Measurements from ENCODE around the gene AJAP1.

The AJAP1 gene

DNA sequence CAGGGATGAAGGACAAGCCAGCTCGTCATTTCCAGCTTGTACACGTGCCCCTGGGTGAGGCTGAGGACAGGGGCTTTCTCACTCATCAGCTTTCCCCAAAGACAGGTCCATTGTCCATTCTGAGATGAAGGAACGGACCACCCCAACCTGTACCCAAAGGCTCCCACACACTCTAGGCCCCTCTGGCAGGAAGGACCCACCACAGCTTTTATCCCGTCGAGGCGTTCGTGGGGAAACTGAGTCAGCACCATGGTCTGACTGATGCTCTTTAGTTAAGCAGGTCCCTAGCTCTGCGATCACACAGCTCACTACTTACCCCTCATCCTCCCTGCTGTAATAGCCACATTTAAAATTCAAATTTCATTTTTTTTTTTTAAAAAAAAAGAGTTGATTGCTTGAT lies 117.3 kb downstream of the AJAP1 start:
- DNase-seq (ENCODE audit: low read depth in 2 of 2), result no peak

DNA sequence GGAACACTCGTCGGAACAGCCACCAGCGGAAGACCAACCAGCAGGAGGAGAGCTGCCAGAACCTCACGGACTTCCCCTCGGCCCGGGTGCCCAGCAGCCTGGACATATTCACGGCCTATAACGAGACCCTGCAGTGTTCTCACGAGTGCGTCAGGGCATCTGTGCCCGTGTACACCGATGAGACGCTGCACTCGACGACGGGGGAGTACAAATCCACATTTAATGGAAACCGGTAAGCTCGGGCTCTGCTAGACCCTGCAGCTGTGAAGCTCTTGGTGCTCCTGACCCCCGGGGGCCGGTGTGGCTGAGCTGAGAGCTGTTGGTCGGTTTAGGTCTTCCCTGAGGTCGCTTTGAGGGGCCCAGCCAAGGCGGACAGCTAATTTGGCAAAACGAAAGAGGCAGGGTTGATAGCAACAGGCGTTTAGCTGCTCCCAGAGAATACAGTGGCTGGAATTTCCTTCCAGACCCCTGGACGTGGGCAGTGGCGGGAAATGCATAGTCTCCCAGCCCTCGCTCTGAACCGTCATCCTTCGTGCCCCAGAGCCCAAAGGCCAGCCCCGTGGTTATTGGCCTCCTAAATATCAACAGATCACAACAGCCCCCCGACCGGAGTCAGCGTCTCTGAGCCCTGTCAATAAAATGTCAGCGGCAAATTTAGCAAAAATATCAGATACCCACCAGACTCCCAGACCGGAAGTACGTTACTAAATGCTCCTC lies 118.0 kb downstream of the AJAP1 start:
- DNase-seq (ENCODE audit: low read depth in 2 of 2), result no peak

DNA sequence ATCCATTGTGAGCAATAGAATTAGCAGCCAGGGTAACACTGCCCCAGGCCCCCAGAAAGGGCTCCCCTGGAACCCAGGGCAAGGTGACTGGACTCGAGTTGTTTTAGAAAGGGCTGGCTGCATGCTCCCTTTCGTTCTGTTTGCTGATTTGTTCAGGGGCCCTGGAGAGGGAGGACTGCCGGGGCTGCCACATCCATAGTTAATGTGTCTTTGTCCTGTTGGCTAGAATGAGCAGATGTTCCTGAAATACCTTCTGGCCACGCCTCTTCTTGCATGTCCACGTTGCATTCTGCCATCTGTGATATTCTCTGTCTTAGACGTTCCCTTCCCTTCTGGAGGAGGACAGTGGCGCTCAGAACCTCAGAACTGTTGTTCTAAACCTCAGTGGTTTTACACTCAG lies 118.8 kb downstream of the AJAP1 start:
- no peak for DNase-seq (ENCODE audit: low read depth in 2 of 2)

DNA sequence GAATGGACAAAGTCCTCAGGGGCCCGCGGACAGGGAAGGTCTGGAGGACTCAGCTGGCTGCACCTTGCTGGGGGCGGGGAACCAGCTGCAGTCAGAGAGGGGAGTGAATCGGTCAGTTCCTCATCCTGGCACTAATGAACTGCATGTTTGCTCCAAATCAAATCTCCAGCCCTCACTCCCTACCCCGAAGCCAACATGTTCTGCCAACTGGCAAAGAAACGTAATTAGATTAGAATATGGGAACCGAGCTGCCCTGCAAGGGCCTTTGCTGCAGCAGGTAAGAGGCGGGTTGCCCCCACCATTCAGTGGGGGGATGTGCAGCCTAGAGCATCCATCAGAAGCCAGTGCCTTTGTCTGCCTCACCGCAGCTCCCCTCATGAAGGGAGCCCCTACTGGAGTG lies 121.1 kb downstream of the AJAP1 start:
- no peak for DNase-seq (ENCODE audit: low read depth in 2 of 2)

DNA sequence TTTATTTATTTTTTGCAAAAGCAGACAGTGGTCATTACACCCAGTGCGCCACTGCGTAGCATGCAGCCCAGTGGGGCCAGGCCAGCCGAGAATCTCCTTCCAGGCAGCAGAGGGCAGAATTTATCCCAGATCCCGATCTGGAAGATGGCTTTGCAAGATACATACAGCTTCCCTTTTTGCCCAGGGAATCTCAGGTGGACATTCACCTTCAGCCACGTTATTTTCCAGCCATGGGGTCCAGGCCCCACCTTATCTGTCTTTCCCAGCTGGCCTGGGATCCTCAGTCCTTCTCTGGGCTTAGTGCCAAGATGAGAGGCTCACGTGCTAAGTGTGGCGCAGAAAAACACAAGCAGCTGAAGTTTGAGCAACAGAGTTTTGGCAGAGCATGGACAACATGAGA lies 123.6 kb downstream of the AJAP1 start:
- no peak for DNase-seq (ENCODE audit: low read depth in 2 of 2)

DNA sequence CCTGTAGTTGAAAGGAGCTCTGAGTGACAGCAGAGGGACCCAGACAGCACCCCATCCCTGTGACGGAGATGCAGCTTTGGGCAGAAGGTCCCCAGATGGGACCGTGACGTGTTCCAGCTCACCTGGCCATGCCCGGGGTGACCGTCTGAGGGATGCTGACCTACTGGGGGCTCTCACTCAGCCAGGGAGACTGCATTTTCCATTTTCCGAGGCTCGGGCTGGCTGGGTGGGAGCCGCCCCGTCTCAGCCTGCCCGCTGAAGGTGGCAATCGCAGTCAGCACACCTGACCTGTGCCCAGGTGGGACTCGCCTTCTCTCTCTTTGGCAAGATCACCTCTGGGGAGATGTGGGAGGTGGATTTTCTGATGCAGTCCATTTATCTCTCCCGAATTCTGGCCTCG lies 127.2 kb downstream of the AJAP1 start:
- no peak for DNase-seq (ENCODE audit: low read depth in 2 of 2)

DNA sequence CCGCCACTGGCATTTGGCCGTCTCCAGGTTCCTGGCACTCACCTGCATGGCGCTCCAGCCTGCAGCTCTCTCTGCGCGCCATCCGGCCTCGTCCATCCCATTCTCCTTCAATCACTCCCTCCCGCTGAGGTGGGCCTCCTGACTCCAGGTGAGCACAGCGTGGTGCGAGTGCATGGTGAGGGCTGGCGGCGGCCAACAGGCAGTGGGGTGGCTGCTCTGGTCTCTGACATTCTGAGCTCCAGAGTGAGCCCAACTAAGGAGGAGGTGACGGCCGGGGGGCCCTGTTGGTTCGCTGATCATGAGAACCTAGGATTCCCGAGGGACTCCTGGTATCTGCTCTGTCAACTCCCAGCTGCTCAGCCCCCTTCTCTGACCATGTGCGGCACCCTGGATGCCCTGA lies 130.4 kb downstream of the AJAP1 start:
- DNase-seq (ENCODE audit: low read depth in 2 of 2), result no peak

DNA sequence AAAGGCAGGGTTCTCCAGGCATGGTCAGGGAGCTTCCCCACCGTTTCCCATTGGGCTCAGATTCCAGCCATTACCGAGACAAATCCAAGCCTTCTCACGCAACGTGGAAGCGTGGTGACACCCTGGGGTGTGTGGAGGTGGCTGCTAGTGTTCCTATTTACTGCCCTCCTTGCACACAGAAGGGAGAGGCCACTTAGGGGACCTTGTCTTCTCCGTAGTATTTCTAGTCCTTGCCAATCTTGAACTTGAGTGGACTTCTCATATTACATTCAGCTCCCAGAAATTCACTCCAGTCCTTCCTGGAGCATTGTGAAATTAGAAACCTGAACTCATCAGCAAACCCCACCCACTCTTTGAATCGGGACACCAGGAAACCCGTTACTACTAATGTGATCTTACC lies 131.6 kb downstream of the AJAP1 start:
- no peak for DNase-seq (ENCODE audit: low read depth in 2 of 2)

DNA sequence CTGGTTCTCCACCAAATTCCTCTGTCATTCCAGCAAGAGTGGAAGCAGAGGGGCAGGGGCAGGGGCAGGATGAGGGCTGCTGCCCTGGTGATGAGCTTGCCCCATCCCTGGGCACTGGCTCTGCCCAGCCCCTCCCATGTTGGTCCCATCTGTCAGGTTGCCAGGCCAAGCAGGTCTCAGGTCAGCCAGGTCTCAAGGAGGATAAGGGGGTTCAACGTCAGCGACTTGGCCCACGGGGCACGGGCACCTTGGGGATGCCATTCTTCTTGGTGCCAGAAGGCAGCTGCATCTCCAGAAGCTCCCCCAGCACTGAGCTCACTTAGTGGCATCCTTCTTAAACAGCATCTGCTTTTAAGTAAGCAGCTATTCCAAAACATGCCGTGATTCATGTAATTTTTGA lies 133.1 kb downstream of the AJAP1 start:
- DNase-seq (ENCODE audit: low read depth in 2 of 2), result no peak

DNA sequence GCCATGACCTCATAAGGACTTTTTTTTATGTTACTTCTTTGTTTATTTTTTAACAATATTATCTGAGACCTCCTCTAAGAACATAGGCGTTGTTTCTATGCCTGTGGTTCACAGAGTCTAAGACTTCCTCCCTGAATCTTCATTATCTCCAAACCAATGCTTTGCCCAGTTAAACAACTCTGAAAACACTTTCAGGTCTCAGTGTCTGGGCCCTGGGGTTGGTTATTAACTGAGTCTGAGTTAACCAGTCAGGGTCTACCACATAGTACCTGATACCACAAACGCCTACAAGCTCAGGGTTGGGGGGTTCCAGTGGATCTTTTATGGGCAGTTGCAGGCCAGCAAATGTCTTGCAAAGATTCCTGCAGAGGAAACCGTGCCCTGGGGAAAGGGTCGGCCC lies 138.2 kb downstream of the AJAP1 start:
- no peak for DNase-seq (ENCODE audit: low read depth in 2 of 2)

DNA sequence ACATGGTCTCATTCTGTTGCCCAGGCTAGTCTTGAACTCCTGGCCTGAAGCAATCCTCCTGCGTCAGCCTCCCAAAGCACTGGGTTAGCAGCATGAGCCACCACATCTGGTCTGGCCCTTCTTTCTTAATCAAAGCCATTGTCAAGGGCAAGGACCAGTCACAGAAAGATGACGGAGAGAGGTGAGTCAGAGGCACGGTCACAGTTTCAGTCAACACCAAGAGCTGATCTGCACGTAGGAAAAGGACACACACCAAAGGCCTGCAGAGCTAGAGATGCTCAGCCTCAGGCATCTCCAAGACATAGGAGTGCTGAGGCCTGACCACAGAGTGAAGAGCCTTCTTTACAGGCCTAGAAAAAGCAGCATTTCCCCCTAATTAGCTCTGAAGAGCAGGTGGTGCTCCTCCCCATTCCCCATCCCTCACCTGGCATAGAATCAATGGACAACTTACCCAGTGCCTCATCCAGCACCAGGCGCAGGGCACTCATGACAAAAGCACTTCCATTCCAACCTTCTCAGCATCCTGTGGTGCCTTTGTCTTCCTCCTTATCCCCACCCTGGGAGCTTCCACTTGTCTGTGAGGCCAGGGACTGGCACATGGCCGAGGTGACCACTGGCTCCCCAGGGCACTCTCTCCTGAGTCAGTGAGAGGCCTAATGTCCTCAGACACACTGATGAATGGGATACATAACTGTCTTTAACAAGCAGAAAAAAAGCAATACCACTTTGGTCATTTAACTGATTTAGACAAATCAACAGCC lies 139.8 kb downstream of the AJAP1 start:
- no peak for DNase-seq (ENCODE audit: low read depth in 2 of 2)

DNA sequence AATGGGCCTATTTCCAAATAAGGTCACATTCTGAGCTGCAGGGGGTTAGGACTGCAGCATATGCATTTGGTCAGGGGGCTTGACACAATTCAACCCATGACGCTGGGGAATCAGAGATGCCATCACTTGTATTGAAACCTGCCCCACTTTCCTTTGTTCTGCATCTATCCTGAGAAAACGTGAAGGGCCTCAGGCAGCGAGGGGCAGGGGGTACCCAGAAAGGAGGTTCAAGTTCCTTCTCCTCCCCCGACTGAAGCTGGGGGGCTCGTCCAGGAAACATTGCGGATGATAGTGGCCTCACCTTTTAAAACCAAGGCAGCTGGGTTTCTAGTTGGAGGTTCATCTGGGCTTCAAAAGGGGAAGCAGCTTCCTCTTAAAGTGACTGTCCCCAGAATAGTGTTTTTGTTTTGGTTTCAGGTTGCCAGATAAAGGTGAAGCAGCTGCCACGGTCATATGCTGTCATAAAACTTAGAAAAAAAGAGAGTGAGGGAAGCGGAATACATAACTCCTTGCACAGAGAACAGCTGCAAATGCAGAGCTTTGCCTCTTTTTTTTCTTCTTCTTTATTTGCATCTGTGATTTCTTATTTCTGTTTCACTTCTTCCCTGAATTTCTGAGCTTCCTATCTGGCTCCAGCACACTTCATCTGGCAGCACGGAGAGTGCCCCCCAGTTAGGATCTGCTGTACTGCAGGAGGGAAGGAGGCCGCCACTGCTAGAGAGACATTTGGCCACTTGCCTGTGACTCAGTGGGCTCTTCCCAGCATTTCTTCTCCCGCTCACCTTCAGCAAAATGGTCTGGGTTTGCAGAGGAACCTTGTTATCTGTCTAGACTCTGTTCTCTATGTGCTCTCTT lies 142.0 kb downstream of the AJAP1 start:
- DNase-seq (ENCODE audit: low read depth in 2 of 2), result no peak

DNA sequence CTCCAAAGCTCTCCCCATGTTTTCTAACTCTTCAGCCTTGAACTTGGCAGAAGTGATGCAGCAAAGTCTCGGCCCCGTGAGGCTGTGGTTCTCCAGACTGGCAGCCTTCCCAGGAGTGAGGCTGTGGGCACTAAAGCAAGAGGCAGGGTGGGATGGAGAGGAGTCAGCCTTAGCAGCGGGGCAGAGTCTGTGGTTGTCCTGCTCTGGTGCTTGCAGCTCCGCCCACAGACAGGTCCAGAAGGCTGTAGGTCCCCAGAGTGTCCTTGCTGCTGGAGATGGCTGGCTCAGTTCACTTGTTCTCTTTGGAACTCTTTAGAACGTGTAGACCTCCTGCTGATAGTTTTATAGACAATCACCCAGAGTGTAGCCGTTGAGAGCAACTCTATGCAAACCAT lies 142.6 kb downstream of the AJAP1 start:
- no peak for DNase-seq (ENCODE audit: low read depth in 2 of 2)

DNA sequence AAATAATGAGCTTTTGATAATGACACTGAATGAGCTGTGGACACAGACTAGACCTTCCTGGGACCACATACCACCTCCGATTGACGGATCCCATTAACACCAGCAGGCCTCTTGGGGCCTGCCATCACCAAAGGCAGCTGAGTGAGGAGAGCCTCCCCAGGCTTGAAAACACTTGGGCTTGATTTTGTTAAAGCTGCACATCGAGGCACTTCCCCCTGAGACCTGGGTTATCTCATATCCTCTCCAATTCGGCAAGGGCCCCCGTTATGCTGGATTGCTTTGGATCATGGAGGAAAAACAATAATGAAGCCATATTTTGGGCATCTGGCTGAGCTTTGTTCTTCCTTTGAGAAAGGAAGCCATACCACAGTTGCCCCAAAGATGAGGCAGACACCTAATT lies 143.0 kb downstream of the AJAP1 start:
- no peak for DNase-seq (ENCODE audit: low read depth in 2 of 2)

DNA sequence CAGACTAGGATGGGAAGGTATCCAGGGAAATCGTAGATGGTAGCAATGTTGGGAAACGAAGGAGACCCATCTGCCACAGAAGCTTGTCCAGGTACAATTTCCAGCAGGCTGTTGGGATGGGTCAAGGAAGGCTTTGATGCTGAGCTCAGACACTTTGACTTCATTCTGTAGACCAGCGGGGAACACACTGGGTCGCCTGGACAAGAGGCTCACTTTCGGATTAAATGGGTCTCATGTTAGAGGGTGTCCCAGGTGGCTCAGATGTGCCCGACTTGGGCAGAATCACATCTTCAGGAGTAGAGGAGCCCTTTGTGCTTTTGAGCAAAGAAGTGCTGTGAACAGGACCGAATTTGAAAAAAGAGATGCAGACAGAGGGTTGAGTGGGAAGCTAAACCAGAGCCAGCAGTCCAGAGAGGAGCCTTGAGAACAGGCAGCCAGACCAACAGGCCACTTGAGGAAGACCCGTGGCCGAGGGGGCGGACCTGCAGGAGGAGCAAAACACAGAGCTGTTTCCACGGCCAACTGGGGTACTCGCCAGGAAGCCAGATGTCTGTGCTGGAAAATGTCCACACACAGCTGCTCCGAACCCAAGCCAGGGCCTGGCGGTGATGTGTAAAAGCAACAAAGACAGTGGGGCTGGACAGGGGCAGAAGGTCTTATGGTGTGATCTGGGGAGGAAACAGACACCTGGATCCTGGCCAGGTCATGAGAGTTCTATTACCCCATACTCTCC lies 146.9 kb downstream of the AJAP1 start:
- DNase-seq (ENCODE audit: low read depth in 2 of 2), result no peak

DNA sequence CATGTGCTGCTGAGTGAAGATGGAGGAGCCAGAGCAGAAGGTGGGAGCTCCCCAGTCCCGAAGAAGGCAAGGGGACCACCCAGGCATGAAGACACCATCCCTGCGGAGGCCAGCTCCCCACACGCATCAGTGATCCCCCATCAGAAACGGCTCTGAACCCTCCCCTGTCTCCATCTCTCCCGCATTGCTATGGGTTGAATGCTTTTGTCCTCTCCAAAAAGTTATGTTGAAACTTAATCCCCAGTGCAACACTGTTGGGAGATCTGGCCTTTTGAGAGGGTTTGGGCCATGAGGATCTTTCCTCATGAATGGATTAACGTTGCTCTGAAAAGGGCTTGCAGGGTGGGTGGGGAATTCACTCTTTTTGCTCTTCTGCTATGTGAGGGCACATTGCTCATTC lies 147.6 kb downstream of the AJAP1 start:
- DNase-seq (ENCODE audit: low read depth in 2 of 2), result no peak

DNA sequence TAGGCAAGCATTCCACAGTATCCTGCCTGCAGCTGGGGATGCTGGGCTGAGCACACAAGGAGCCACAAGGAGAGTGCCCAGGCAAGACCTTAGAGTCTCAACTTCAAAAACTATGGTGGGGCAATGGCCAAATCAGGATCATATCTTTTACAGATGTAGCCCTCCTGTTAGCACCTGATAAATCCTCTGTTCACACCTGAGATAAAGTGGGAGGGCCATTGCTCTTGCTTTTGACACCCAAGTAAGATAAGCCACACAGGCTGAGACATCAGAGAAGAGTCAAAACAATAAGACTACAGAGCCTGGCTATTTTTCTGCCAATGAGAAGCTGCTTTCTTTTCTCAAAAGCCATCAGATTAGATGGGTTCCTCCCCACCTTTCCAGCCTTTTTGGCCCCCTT lies 148.9 kb downstream of the AJAP1 start:
- no peak for DNase-seq (ENCODE audit: low read depth in 2 of 2)

DNA sequence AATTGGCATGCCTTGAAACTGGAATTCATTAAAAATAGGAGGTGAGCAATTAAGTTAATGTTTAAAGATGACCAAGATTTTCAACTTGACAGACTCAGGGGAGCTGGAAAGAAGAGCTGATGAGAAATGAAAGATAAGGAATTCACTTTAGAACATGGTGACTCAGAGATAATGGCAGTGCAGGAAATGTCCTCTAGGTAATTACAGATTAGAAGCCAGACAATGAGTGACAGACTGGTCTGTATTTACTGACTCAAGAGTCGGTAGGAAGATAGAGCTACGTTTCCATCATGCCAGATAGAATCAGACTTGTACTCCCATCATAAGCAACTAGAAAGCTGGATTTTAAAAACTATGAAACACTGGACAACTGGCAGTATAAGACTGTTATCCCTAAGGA lies 151.6 kb downstream of the AJAP1 start:
- DNase-seq (ENCODE audit: low read depth in 2 of 2), result no peak

DNA sequence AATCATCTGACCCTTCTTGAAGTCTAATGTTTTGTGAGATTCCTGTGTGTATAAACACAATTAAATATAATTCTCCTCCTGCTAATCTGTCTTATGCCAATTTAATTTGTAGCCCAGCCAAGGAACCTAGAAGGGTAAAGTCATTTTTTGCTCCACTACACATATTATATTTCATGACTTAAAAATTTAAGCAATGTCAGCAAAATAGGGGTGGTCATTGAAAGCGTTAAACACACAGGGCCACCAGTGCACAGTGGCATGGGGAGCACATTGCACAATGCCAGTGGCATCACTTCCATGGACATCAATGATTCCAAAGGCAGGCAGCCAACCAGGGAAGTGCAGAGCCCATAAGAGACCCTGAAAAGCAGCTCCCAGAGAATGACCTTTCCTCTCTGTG lies 166.1 kb downstream of the AJAP1 start:
- DNase-seq (ENCODE audit: low read depth in 2 of 2), result no peak

DNA sequence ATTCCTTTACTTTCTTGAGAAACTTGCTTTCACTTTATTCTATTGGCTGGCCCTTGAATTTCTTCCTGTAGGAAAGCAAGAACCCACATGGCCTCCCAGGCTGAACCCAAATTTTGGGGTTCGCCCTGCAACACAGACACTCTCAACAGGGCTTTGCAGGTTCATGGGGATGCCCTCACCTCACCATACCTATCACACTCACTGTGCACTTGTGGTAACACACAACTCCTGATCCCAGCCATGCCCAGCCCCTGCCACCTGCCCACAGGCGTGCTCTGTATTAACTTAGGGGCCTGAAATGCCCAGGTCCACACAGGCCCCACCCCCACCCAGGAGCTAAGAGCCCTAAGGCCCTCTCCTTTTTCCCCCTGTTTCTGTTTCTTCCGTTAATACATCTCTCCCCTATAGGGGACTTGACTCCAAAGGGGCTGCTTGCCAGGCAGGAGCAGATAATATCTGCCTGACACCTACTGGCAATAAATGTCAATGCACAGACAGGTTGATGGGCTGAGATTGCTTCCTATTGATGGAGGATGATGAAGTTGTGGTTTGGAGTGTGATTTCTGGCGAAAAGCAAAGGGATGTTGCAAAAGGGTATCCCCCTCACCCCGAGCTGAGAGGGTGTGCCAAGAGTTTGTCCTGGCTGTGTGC lies 171.5 kb downstream of the AJAP1 start:
- no peak for DNase-seq (ENCODE audit: low read depth in 2 of 2)

DNA sequence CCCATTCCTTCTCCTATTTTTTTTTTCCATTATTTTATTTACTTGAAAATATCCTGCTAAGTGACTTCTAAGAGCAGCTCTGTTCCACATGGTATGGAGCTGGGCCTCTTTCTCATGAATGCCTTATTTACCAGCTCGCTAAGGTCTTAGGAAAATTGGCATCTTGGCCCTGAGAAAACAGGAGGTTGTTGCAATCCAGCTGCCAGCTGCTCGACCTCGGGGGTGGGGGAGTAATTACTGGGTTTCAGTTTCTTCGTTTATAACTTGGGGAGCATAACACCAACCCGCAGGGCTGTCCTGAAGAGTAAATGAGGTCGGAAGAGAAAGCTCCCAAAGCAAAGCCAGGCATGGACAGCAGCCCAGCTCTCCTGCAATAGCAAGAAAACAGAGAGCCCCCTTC lies 176.3 kb downstream of the AJAP1 start:
- no peak for DNase-seq (ENCODE audit: low read depth in 2 of 2)

DNA sequence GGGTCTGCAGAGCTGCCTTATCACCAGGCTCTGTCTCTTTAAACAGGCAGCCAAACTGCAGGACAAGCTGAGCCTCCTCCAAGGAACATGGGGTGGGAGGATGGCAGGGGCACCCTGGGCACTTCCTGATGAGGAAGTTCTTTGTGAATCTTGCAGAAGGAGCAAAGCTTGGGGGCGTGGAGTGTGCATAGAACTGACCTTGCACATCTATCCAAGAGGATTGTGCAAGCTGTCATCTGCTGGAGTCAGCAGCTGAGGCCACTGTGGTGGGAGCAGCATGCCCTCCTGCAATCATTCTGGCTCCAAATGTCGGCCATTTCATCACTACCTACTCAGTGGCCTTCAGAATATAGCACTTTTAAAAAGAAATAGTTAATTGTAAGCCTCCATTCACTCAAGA lies 182.2 kb downstream of the AJAP1 start:
- DNase-seq (ENCODE audit: low read depth in 2 of 2), result no peak

All from activated CD4-positive, alpha-beta T cell treated with anti-CD3 and anti-CD28 coated beads for 24 hours (primary cell).